ENCODE data around the gene ATCAY.

The ATCAY gene

GRCh38 chr19:3834349-3835054, 46.0 kb upstream of the ATCAY start:
- no peak for TF ChIP-seq EZH2phosphoT487 (IDR thresholded peaks at IDR 0.05; ENCODE audit: low read depth)
- no peak for TF ChIP-seq CTCF (IDR thresholded peaks at IDR 0.05; ENCODE audit: low read depth, low read length)
- Histone ChIP-seq H3K9ac (ENCODE audit: low read length) (no peak overlapping the region), H2AFZ (ENCODE audit: low read depth, low read length) (no peak overlapping the region), H3K27ac (ENCODE audit: low read length) (no peak overlapping the region), H3K79me2 (ENCODE audit: low read length) (no peaks in the 10 kb centered on the region), H3K4me2 (ENCODE audit: low read length) (no peak overlapping the region), H3K27me3 (ENCODE audit: low read depth, low read length) (no peaks in the 10 kb centered on the region), H3K4me1 (ENCODE audit: low read length) (no peaks in the 10 kb centered on the region), H3K4me3 (ENCODE audit: low read length) (no peak overlapping the region), H3K9me3 (ENCODE audit: insufficient read depth, low read length) (peaks cover 7% of the 10 kb centered on the region; the same call in 1 of the 2 replicates), H3K36me3 (replicated peaks; ENCODE audit: low read depth, low read length) (no peaks in the 10 kb centered on the region), H4K20me1 (ENCODE audit: insufficient read depth, low read length) (no peaks in the 10 kb centered on the region)

- Histone ChIP-seq H3K9me3 (ENCODE audit: insufficient read depth, low read length) (peaks cover 7% of the 10 kb centered on the region; the same call in 1 of the 2 replicates), H3K79me2 (ENCODE audit: low read length) (no peaks in the 10 kb centered on the region), H2AFZ (ENCODE audit: low read depth, low read length) (no peak overlapping the region), H3K36me3 (replicated peaks; ENCODE audit: low read depth, low read length) (no peaks in the 10 kb centered on the region), H3K27me3 (ENCODE audit: low read depth, low read length) (no peaks in the 10 kb centered on the region; the same call in 1 of the 2 replicates), H3K4me3 (ENCODE audit: low read length) (no peak overlapping the region), H4K20me1 (ENCODE audit: insufficient read depth, low read length) (no peaks in the 10 kb centered on the region), H3K27ac (ENCODE audit: low read length) (no peak overlapping the region), H3K9ac (ENCODE audit: low read length) (no peak overlapping the region), H3K4me1 (ENCODE audit: low read length) (no peaks in the 10 kb centered on the region), H3K4me2 (ENCODE audit: low read length) (no peak overlapping the region)
- TF ChIP-seq EZH2phosphoT487 (IDR thresholded peaks at IDR 0.05; ENCODE audit: low read depth) = no peak
- TF ChIP-seq CTCF (IDR thresholded peaks at IDR 0.05; ENCODE audit: low read depth, low read length) = no peak
These were observed 45.4 kb upstream of the ATCAY start for GRCh38 chr19:3835055-3835435.

GRCh38 chr19:3836887-3837286, 43.6 kb upstream of the ATCAY start:
- Histone ChIP-seq H3K36me3 (replicated peaks; ENCODE audit: low read depth, low read length) (no peaks in the 10 kb centered on the region), H3K27ac (ENCODE audit: low read length) (no peak overlapping the region), H4K20me1 (ENCODE audit: insufficient read depth, low read length) (no peaks in the 10 kb centered on the region), H3K9me3 (ENCODE audit: insufficient read depth, low read length) (peaks cover 7% of the 10 kb centered on the region; the same call in 1 of the 2 replicates), H3K4me1 (ENCODE audit: low read length) (no peaks in the 10 kb centered on the region), H3K27me3 (ENCODE audit: low read depth, low read length) (no peaks in the 10 kb centered on the region; the same call in 1 of the 2 replicates), H3K9ac (ENCODE audit: low read length) (no peak overlapping the region), H2AFZ (ENCODE audit: low read depth, low read length) (no peak overlapping the region), H3K79me2 (ENCODE audit: low read length) (no peaks in the 10 kb centered on the region), H3K4me2 (ENCODE audit: low read length) (no peak overlapping the region), H3K4me3 (ENCODE audit: low read length) (no peak overlapping the region)
- TF ChIP-seq CTCF (IDR thresholded peaks at IDR 0.05; ENCODE audit: low read depth, low read length) = no peak
- TF ChIP-seq EZH2phosphoT487 (IDR thresholded peaks at IDR 0.05; ENCODE audit: low read depth) = no peak

- no peak overlapping the region for H2AFZ ChIP-seq (ENCODE audit: low read depth, low read length)
- H3K9me3 ChIP-seq (ENCODE audit: insufficient read depth, low read length) = peaks cover 7% of the 10 kb centered on the region; the same call in 1 of the 2 replicates
- H4K20me1 ChIP-seq (ENCODE audit: insufficient read depth, low read length) = no peaks in the 10 kb centered on the region
- H3K4me2 ChIP-seq (ENCODE audit: low read length) = no peak overlapping the region
- no peaks in the 10 kb centered on the region for H3K36me3 ChIP-seq (replicated peaks; ENCODE audit: low read depth, low read length)
- no peak for TF ChIP-seq EZH2phosphoT487 (IDR thresholded peaks at IDR 0.05; ENCODE audit: low read depth)
- no peak for TF ChIP-seq CTCF (IDR thresholded peaks at IDR 0.05; ENCODE audit: low read depth, low read length)
- H3K27me3 ChIP-seq (ENCODE audit: low read depth, low read length) = no peaks in the 10 kb centered on the region; the same call in 1 of the 2 replicates
- no peaks in the 10 kb centered on the region for H3K4me1 ChIP-seq (ENCODE audit: low read length)
- no peak overlapping the region for H3K4me3 ChIP-seq (ENCODE audit: low read length)
- H3K79me2 ChIP-seq (ENCODE audit: low read length) = no peaks in the 10 kb centered on the region
- no peak overlapping the region for H3K9ac ChIP-seq (ENCODE audit: low read length)
- H3K27ac ChIP-seq (ENCODE audit: low read length) = no peak overlapping the region
These were observed 43.2 kb upstream of the ATCAY start for GRCh38 chr19:3837332-3837731.

Measured in OCI-LY3 (cell line).